GM18519 (cell line): ENCODE data around the gene PRDM16.

Experiments used
- ATAC-seq: cut with Tn5 transposase; IDR thresholded peaks from one replicate; pipeline ENCODE4 v1.9.1; 2021; ENCODE audit warnings: mild to moderate bottlenecking, moderate library complexity; ENCODE audit not compliant: unreplicated experiment, low FRiP score

The PRDM16 gene

DNA sequence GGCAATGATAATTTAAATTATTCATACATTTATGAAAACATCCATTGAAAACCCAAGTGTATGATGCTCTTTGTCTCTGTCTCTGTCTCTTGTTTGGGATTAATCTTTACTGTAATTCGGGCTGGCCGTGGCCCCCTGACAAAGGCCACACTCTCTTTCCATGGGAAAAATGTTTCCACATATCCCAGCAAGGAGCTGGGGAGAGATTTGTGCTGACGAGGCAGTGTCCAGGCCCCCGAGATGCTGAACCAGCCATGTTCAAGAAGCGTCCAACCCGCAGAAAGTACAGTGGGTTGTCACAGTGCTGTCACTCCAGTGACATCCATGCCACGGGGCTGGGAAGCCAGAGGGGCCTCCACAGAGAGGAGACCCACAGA lies 147.0 kb downstream of the PRDM16 start:
- ATAC-seq = no peak

DNA sequence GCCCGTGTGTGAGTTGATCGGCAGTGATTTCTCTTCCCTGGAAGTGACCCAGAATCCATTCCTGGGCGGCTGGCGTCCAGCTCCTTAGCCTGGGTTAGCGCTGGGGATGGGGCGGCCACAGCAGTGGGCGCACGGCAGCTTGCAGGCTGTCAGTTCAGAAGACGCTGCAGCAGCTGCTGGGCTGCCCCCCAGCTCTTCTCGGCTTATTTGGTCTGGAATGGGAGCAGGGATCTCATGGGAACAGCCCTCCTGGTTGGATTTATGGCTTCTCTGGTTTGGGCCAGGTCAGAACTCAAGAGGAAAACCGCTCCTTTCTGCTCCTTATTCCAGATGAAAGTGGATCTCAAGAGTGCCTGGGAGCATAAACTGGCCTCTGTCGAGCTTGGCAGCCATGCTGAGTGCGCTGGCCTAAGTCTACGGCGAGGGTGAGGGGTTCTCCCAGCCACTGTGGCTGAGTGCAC lies 148.2 kb downstream of the PRDM16 start:
- ATAC-seq = no peak

DNA sequence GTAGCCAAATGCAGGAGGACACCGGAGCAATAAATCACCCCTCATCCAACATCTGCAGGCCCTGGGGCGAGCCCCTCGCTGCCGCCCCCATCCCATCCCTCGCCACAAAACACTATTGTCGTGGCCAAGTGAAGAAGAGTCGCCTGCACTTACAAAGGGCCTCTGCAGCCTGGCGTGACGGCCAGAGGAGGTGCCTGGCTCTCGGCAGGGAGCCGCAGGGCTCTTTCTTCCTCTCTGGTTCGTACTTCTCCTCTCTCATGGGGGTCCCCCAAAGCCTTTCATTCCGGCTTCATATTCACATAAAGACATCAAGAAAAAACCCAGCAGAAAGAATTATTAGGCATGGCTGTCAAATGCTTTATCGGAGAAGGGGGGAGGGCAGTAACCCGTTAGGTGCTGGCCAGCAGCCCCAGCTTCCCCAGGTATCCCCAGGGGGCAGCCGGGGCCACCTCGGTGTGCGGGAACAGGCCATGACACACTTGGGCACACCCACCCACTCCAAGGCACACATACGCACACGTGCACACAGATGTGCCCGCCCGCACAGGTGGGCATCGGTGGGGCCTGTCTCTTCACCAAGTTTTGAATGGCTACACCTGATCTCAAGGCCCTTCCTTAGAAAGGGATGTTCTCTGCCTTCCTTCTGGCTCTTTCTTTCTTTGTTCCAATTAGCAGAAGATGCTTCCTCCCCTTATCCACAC lies 149.1 kb downstream of the PRDM16 start:
- no peak for ATAC-seq

DNA sequence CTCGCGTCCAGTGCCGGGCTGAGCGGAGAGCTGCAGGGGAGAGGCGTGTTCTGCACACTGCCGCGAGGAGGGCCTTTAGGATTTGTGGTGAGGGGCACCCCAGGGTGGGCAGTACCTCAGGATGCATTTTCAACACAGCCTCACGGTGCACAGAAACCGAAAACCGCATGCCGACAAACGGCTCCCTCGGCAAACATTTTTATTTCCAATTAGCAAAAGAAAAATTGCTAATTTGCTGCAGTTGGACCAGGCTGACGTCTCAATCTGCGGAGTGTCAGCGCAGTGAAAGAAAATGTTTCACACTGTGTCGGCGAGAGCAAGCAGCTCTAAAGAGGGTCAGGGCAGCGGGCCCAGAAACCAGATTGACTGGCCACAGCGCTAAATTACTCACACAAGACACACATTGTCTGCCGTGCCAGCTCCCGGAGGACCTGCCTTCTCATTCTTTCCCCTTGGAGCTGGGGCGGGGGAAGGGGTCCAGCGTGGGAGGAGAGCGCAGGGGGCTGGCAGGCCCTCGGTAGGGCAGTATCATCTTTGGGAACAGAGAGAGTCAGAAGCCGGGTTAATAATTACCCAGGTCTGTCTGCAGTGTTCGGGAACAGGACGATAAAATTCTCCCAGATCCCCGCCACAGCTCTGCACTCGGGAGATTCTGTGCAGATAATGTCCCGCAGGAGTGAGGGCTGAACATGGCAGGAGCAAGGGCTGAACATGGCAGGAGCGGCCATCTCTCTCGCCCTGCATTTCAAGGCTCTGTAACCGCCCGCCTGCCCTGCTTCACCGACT lies 150.2 kb downstream of the PRDM16 start:
- no peak for ATAC-seq

DNA sequence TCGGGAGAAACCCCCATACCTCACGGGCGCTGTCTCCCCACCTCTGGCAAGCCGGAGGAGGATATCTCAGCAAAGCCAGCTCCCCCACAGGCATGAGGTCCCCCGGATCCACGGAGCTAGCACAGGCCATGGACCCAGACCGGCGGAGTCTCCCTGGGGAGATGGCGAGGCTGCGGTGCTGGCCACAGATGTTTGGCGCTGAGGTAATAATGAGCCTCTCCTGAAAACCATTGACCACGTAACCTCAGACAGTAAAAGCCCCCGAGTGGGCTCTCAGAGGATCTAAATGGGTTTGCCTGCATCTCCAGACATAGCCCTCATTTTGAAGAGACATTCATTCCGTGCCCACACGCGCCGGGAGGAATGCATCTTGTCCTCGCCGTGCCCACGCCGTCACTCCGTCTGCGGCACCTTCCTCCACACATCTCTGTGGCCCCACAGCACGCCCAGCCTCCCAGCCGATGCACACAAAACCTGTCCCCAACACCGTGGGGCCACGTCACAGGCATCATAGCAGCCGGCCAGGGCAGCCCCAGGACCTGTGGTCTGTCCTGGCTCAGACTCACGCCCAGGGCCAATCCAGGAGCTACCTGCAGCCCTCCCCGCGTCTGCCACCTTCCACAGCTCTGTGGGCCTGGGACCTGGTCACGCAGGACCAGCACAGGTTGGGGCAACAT lies 150.9 kb downstream of the PRDM16 start:
- ATAC-seq = no peak

DNA sequence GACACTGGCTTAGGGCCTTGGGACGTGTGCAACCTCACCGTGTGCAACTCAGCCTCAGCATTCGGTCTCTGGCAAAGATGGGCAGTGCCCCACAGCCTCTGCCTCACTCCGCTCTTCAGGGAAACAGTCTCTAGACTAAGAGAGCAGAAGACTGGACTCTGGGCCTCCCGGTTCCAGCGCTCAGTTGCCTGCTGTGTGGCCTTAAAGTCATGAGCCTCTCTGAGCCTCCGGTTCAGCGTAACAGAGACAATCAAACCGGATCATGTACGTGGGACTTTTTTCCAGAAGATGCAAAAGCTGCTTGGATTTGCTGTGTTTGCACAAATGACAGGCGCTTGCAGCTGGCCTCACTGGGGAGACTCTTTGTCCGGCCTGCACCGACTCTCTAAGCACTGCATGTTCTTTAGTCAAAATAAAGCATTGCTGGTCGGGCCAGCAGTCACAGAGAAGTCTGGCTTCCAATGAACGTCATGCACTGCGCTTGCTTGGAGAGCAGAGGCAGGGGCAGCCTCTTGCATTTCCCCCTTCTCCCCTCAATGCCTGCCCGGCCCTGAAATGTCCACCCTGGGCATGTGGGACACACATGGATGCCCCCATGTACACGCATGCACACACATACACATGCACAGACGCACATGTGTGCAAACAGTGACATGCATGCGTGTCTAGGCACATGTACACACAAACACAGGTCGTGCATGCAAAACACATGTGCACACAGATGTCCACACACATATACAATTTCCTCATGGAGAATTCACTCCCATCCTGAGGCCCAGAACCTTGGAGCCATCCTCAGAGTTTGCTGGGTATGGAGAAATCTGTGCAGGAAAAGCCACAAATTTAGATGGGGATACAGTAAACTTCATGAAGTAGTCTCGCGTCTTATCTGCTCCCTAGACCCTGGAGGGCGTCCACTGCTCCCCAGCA lies 152.4 kb downstream of the PRDM16 start:
- no peak for ATAC-seq

DNA sequence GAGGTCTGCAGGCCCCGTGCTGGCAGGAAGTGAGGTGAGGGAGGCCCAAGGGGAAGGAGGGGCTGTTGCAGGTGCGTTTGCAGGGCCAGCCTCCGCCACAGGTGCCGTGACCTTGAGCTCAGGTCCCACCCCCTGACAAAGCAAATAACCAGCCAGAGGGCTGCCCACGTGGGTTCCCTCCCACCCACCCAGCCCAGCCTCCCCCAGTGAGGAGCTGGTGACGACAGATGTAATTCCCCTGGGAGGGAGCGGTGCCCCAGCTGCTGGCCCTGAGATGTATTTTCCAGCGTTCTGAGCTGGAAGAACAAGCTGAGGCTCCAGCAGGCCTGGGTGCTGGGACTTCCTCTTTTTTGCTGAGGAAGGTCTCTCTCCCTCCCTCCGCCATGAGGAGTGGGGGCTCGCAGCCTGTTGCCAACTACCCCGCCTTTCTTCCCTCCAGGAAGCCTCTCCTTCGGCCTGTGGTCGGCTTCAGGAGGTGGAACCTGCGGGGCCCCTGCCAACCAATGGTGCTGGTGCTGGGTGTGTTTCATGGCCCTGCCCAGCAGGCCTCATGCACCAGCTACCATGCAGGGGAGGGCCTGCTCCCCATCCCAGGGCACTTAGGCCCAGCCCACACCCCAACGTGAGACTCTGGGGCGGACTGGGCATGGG lies 153.2 kb downstream of the PRDM16 start:
- no peak for ATAC-seq

DNA sequence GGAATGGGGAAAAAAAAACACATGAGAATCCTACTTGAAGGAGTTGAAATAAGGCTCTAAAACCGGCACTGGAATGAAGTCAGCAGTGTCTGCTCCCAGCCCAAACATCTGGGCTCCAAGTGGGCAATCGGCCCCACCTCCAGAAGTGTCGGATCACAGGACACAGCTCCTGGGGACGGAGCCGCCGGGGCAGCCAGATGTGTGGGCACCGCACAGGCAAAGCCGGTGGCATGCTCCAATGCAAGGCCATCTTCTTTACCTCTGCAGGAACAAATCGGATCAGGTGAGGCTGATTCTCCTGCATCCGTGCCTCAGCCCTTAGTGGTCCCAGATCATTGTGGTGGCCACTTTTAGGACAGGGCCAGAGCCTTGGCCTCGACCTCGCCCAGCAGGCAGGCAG lies 156.7 kb downstream of the PRDM16 start:
- ATAC-seq = no peak

DNA sequence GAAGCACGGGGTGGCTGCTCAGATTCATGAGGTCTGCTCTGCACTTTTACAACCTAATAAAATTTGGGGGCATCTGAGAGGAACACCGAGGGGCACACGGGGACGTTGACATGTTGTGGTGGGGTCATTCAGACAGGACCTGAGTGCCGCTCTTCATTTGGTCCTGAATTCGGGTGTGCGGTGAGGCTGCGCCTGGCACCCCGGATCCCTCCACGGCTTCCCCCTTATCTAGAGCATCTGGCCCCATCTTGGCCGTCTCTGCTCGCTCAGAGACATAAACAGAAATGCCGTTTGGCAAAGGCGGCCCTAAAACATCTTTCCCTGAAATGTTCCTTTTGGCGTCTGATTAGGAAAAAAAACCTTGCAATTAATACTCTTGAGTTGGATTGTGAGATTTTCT lies 157.2 kb downstream of the PRDM16 start:
- no peak for ATAC-seq

DNA sequence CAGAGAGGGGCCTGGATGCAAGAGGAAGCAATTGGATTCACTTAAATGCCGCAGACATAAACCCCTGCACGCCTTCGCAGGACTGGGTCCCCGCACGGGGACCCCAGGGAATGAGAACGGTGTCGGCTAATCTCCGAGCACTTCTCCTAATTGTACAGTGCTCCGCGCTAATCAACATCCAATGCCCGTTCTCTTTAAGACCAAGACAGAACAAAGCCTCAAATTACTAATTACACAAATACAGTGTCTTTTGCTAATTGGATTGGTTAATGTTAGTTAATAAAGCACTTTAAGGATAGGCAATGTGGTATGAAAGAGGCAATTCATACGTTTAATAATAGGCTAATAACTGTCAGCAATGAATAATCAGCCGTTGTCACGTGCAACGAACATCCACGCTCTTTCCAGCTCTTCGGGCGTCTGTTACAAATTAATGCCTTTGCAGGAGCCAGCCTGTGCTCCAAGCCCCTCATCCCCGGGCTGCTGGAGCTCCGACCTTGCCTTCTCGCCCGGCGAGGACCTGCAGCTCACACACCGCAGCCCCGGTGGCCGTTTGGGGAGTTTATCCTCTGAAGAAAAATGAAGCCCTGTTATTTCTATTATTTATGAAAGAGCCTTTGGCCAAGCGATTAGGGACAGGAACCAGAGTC lies 157.8 kb downstream of the PRDM16 start:
- ATAC-seq = no peak

DNA sequence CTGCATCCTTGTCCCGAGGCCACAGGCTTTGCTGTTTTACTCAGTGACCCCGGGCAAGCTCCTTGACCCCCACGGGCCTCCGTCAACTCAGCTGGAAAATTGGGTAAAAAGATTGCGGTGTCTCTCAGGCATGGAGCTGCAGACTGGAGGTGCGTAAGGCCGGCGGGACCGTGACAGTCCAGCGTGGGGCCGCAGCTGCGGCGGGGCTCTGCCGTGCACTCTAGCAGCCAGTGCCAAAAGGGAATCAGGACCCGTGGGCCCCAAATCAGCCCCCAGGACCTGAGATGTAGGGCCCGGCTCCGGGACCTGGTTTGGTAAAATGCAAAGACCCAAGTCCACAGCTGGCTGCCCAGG lies 158.3 kb downstream of the PRDM16 start:
- ATAC-seq = no peak

DNA sequence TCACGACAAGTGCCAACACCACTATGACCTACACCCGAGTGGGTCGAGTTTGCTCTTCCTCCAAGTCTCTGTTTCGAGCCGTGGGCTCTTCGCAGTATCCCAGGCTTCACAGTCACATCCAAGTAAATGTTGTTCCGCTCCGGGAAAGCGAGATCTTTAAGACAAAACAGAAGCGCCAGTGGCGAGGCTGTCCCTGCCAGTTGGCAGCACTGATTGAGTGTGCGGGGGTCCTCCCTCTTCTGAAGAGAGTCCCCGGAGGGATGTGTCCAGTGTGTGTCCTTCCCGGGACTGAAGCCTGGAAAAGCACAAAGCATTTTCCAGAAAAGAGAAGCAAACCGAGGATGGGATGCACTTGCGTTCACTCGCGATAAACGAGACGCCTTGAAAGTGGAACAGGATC lies 158.9 kb downstream of the PRDM16 start:
- ATAC-seq = no peak

DNA sequence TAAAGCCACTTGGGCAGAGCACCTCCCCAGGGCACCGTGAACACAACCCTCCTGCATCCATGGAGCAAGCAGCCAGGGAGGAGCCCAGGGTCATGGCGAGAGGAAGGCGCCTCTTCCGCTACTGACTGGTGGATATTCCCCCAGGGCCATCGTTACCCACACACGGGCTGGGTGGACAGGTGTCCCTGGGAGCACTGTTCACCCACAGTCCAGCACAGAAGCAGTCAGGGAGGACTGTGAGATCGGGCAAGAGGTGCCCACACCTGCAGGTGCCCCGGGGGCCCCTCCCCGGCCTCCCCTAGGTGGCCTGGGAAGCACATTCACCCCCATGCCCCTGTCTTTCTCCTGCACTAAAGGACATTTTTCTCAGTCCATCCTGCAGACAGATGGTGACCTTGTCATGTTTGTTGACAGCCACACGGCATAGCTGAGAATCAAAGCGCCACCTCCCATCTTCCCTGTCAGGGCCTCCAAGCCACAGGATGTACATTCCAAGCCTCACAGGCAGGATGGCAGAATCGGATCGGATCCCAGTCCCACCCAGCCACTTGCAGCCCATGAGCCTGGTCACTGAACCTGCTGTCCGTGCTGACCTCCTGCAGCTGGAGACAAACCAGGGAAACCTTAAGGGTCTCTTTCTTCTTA lies 160.2 kb downstream of the PRDM16 start:
- ATAC-seq = no peak

DNA sequence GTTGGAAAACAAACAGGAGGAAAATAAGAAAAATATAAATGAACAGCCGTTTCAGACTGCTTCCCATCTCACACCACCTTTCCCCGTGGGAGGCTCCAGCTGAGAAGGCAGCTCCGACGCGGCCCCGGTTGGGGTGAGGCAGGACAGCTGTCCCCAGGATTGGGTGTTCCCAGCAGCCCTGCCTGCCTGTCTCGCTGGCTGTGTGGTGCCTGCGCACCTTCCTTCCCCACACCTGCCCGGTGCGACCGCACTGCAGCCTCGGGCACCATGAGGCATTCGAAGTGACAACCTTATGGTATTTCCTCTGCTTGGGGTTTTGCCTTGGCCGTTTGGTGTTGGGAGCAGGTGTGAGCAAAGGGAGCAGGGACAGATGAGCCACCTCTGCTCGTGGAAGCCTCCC lies 161.6 kb downstream of the PRDM16 start:
- ATAC-seq = no peak

DNA sequence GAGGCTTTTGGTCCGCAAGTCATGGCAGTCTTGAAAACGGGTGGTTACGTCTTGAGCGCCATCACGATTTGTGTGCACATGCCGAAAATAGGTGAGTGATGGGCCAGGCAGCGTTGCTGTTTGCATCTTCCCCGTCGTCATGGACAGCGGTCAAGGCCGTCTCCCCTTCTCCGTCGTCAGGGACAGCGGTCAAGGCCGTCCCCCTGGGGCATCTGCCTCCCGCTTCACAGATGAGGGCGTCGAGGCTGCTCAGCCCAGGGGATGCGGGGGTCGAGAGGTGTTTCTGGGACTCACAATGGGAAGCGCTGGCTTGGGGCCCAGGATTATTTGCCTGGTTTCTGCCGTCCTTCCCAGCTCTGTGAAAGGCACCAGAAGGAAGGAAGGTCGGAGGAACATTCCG lies 162.2 kb downstream of the PRDM16 start:
- no peak for ATAC-seq

DNA sequence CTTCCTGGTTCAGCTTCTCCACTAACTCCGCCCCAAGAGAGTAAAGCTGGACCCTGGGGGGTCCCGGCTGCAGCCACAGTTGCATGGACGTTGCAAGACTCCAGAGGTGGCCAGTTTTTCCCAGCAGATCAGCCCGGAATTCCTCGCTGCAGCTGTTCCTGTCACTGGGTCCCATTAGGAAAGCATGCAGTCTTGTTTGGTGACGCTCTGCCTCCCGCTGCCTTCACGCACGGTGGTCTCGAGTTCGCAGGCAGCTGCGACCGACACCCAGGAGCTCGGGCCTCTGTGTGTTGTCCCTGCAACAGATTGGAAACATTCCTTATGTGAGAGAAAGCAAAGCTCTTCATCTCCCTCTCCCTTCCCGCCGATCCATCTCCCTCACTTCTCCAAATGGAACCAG lies 162.8 kb downstream of the PRDM16 start:
- ATAC-seq = no peak

DNA sequence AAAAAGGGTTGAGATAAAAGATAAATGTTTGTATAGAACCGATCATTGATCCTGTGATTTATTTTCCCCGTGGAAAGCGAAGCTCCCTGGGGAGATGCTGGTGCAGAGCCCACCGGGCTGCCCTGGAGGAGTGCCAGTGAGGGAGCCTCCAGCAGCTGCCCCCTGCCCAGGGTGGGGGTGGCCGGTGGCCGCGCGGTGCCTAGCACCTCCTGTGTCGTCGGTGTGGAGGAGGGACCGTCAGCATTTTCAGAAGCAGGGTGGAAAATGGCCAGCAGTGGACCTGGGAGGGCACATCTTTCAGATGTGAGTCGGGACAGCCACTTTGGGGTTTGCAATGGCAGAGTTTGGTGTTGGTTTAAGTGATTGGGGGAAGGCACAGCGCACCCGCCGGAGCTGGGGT lies 164.0 kb downstream of the PRDM16 start:
- ATAC-seq = no peak

DNA sequence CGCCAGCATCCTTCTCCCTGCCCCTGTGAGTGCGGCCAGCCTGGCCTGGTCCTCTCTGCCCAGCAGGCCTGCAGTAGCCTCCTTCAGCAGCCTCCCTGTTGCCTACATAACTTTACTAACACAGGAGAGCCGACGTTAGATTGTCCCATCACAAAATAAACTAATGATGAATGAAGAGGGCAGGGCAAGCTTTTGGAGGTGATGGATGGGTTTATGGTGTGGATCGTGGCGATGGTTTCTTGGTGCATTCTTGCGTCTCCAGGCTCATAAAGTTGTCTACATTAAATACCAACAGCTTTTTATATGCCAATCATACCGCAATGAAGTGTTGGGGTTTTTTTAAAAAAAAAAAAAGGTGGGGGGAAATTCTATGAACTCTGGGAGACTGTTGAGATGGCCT lies 164.5 kb downstream of the PRDM16 start:
- no peak for ATAC-seq

DNA sequence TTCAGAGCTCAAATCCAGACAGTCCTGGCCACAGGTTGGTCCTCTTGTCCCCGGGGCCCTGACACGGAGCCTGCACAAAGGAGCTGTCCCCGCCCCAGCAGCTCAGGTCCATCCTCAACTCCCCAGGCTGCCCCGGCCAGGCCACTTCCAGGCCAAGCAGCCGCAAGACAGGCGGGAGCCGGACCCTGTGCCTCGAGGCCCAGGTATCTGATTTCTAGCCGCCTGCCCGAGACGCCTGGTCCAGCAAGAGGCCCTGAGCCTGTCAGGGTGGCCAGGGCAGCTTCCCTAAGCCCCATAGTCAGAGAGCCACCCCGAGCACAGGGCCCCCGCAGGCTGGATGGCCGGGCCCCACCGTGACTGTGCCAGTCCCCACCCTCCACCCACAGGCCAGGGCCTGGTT lies 165.3 kb downstream of the PRDM16 start:
- ATAC-seq = no peak
